GM23338 (cell line): ENCODE measurements around the gene KRT17. TPM values are rescaled to one million over a fixed set of nuclear protein-coding genes. Genes with fewer than 3 reads are reported as not detected.

Experiments
- ATAC-seq: fragments of 200-7000 bp; cut with Tn5 transposase; 3 replicates; pipeline ENCODE4 v1.9.1; 2020
- DNase-seq: peaks from one replicate; pipeline ENCODE4 v3.0.0-alpha.2; 2015; ENCODE audit warnings: low spot score
- H2AFZ ChIP-seq: fragments of 200-600 bp; sonication (generic); 2 replicates; pipeline ENCODE4 v1.8.0; 2016; ENCODE audit warnings: antibody characterized with exemption, mild to moderate bottlenecking, moderate library complexity
- H3F3A ChIP-seq: fragments of 200-600 bp; sonication (generic); replicated peaks from 2 replicates; pipeline ENCODE4 v1.8.0; 2017; ENCODE audit warnings: antibody characterized with exemption, mixed run types, low read depth
- H3K27ac ChIP-seq: fragments of 200-600 bp; sonication (generic); 2 replicates; pipeline ENCODE4 v1.6.1; 2016; ENCODE audit warnings: low read depth
- H3K27me3 ChIP-seq: fragments of 200-600 bp; sonication (generic); 2 replicates; pipeline ENCODE4 v1.8.0; 2016; ENCODE audit warnings: mild to moderate bottlenecking, mixed run types, moderate library complexity; ENCODE audit not compliant: insufficient read depth
- H3K36me3 ChIP-seq: fragments of 200-600 bp; sonication (generic); 2 replicates; pipeline ENCODE4 v1.8.0; 2016; ENCODE audit warnings: mild to moderate bottlenecking; ENCODE audit not compliant: insufficient read depth
- H3K4me1 ChIP-seq: fragments of 200-600 bp; sonication (generic); 2 replicates; pipeline ENCODE4 v1.8.0; 2016; ENCODE audit warnings: mild to moderate bottlenecking, moderate library complexity; ENCODE audit not compliant: insufficient read depth
- H3K4me2 ChIP-seq: fragments of 200-600 bp; sonication (generic); 2 replicates; pipeline ENCODE4 v1.7.1; 2017; ENCODE audit warnings: mixed run types
- H3K4me3 ChIP-seq: fragments of 200-600 bp; sonication (generic); 2 replicates; pipeline ENCODE4 v1.6.1; 2016; ENCODE audit warnings: mixed run types
- H3K79me2 ChIP-seq: fragments of 200-600 bp; sonication (generic); replicated peaks from 2 replicates; pipeline ENCODE4 v1.8.0; 2017; ENCODE audit warnings: mild to moderate bottlenecking; ENCODE audit not compliant: insufficient read depth
- H3K9me2 ChIP-seq: fragments of 200-600 bp; sonication (generic); 2 replicates; pipeline ENCODE4 v1.8.0; 2017; ENCODE audit not compliant: insufficient read depth
- H4K20me1 ChIP-seq: fragments of 200-600 bp; sonication (generic); replicated peaks from 2 replicates; pipeline ENCODE4 v1.8.0; 2017; ENCODE audit warnings: mild to moderate bottlenecking; ENCODE audit not compliant: insufficient read depth
- H3K27ac Mint-ChIP-seq: 2 replicates; pipeline ENCODE4 v1.8.0; 2020; ENCODE audit warnings: inconsistent platforms, mild to moderate bottlenecking, moderate library complexity, mixed read lengths
- H3K27me3 Mint-ChIP-seq: 3 replicates; pipeline ENCODE4 v1.8.0; 2022; ENCODE audit warnings: low read depth, mild to moderate bottlenecking, moderate library complexity, mixed read lengths, inconsistent platforms; ENCODE audit not compliant: insufficient read depth, poor library complexity
- H3K36me3 Mint-ChIP-seq: 3 replicates; pipeline ENCODE4 v1.8.0; 2021; ENCODE audit warnings: low read depth, mild to moderate bottlenecking, inconsistent platforms, moderate library complexity, mixed read lengths
- H3K4me1 Mint-ChIP-seq: 3 replicates; pipeline ENCODE4 v1.8.0; 2020; ENCODE audit warnings: mild to moderate bottlenecking, inconsistent platforms, mixed read lengths
- H3K4me3 Mint-ChIP-seq: 3 replicates; pipeline ENCODE4 v1.8.0; 2021; ENCODE audit warnings: moderate library complexity, mild to moderate bottlenecking, inconsistent platforms, mixed read lengths
- H3K9me3 Mint-ChIP-seq: 3 replicates; pipeline ENCODE4 v1.8.0; 2020; ENCODE audit warnings: moderate library complexity, mild to moderate bottlenecking, inconsistent platforms, mixed read lengths
- CREB1 ChIP-seq: fragments of 250-450 bp; sonication (Bioruptor Pico); IDR thresholded peaks from 2 replicates; pipeline ENCODE4 v1.5.0; 2020; ENCODE audit warnings: low read depth, mild to moderate bottlenecking, moderate library complexity
- EZH2 ChIP-seq: fragments of 200-600 bp; sonication (generic); IDR thresholded peaks from one replicate; pipeline ENCODE4 v1.8.0; 2017; ENCODE audit warnings: antibody characterized with exemption, mild to moderate bottlenecking, low read depth; ENCODE audit not compliant: unreplicated experiment
- EZH2phosphoT487 ChIP-seq: fragments of 200-600 bp; sonication (generic); IDR thresholded peaks from one replicate; pipeline ENCODE4 v1.8.1; 2018; ENCODE audit warnings: antibody characterized with exemption; ENCODE audit not compliant: unreplicated experiment
- JUNB ChIP-seq: IDR thresholded peaks from one replicate; pipeline ENCODE4 v1.6.1; 2016; ENCODE audit warnings: antibody characterized with exemption; ENCODE audit not compliant: unreplicated experiment
- NANOG ChIP-seq: IDR thresholded peaks from 2 replicates; pipeline ENCODE4 v1.6.1; 2016; ENCODE audit warnings: antibody characterized with exemption, borderline replicate concordance
- POLR2AphosphoS5 ChIP-seq: IDR thresholded peaks from 2 replicates; pipeline ENCODE4 v1.6.1; 2016; ENCODE audit warnings: antibody characterized with exemption, low read depth
- STAT1 ChIP-seq: IDR thresholded peaks from one replicate; pipeline ENCODE4 v1.6.1; 2016; ENCODE audit warnings: antibody characterized with exemption; ENCODE audit not compliant: unreplicated experiment
- ZNF114 ChIP-seq: fragments of 250-450 bp; sonication (Bioruptor Pico); IDR thresholded peaks from 2 replicates; pipeline ENCODE4 v1.5.0; 2020; ENCODE audit warnings: mild to moderate bottlenecking, moderate library complexity
- polyA plus RNA-seq: library from polyadenylated mRNA; unstranded; fragments of >200 nt; fragmentation: Nextera tagmentation; extraction: Ambion mirVana; gene quantifications from 2 replicates; pipeline ENCODE4 v1.2.1, GENCODE V29; 2016
- total RNA-seq: library from RNA; depleted of rRNA; stranded (reverse); fragments of >200 nt; shearing (Covaris generic); gene quantifications from 2 replicates; pipeline ENCODE4 v1.2.3, GENCODE V29; 2014
- TF ChIP-seq, protein P1 (sequence below): fragments of 250-450 bp; sonication (Bioruptor Pico); IDR thresholded peaks from 2 replicates; pipeline ENCODE4 v1.5.0; 2020; ENCODE audit warnings: mild to moderate bottlenecking, moderate library complexity
- TF ChIP-seq, protein P2 (sequence below), 2 experiments: fragments of 200-600 bp in 1 of 2; sonication (generic) in 1 of 2; conservative IDR thresholded peaks; 2 replicates each; pipeline versions ENCODE4 v1.5.1 to v1.6.1; 2016 to 2017; ENCODE audit warnings: antibody characterized with exemption in 2 of 2, low read depth in 2 of 2, mild to moderate bottlenecking in 2 of 2, moderate library complexity in 1 of 2
- TF ChIP-seq, protein P3 (sequence below): IDR thresholded peaks from one replicate; pipeline ENCODE4 v1.6.1; 2018; ENCODE audit warnings: antibody characterized with exemption; ENCODE audit not compliant: unreplicated experiment

Gene KRT17
- total and polyA plus RNA-seq, 2 experiments from 2014 or later, result 0.63 to 1.8 TPM

DNA sequence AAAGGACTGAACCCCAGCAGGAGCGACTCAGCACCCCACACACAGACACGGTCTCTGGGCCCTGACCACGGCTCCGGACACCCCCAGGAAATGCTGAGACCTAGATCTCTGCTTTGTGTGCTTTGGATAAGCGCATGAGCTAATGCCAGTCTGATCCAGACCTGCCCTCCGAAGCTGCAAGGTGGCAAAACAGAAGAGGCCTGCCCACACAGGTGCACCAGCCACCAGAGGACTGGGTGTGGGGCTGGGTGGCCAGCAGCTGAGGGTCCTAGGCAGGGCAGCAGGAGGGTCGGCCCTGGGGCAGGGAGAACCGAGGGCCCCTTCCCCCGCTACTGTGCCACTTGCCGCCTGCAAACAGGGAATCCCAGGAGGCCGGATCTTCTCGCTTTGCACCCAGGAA is 33.6 kb upstream of the KRT17 start:
- Histone ChIP-seq H3K9me2 (no peaks in the 10 kb centered on the region), H3K27ac (no peak overlapping the region), H3K4me2 (no peak overlapping the region), H3K27me3 (no peaks in the 10 kb centered on the region), H3K4me3 (no peak overlapping the region), H2AFZ (0 out of 2 replicates have a peak overlapping the region, but pooled peaks have one; percentile 10), H3F3A (no peaks in the 10 kb centered on the region), H3K79me2 (no peaks in the 10 kb centered on the region), H4K20me1 (no peaks in the 10 kb centered on the region), H3K36me3 (no peaks in the 10 kb centered on the region), H3K4me1 (peaks cover 5% of the 10 kb centered on the region)
- ATAC-seq (no peak), DNase-seq (no peak)
- Mint-ChIP-seq H3K4me1 (peaks cover 20% of the 10 kb centered on the region), H3K4me3 (no peak overlapping the region), H3K36me3 (no peaks in the 10 kb centered on the region), H3K9me3 (no peaks in the 10 kb centered on the region), H3K27me3 (peaks cover 9% of the 10 kb centered on the region), H3K27ac (no peak overlapping the region)
- TF ChIP-seq POLR2AphosphoS5, result no peak
- TF ChIP-seq, protein P1, sequence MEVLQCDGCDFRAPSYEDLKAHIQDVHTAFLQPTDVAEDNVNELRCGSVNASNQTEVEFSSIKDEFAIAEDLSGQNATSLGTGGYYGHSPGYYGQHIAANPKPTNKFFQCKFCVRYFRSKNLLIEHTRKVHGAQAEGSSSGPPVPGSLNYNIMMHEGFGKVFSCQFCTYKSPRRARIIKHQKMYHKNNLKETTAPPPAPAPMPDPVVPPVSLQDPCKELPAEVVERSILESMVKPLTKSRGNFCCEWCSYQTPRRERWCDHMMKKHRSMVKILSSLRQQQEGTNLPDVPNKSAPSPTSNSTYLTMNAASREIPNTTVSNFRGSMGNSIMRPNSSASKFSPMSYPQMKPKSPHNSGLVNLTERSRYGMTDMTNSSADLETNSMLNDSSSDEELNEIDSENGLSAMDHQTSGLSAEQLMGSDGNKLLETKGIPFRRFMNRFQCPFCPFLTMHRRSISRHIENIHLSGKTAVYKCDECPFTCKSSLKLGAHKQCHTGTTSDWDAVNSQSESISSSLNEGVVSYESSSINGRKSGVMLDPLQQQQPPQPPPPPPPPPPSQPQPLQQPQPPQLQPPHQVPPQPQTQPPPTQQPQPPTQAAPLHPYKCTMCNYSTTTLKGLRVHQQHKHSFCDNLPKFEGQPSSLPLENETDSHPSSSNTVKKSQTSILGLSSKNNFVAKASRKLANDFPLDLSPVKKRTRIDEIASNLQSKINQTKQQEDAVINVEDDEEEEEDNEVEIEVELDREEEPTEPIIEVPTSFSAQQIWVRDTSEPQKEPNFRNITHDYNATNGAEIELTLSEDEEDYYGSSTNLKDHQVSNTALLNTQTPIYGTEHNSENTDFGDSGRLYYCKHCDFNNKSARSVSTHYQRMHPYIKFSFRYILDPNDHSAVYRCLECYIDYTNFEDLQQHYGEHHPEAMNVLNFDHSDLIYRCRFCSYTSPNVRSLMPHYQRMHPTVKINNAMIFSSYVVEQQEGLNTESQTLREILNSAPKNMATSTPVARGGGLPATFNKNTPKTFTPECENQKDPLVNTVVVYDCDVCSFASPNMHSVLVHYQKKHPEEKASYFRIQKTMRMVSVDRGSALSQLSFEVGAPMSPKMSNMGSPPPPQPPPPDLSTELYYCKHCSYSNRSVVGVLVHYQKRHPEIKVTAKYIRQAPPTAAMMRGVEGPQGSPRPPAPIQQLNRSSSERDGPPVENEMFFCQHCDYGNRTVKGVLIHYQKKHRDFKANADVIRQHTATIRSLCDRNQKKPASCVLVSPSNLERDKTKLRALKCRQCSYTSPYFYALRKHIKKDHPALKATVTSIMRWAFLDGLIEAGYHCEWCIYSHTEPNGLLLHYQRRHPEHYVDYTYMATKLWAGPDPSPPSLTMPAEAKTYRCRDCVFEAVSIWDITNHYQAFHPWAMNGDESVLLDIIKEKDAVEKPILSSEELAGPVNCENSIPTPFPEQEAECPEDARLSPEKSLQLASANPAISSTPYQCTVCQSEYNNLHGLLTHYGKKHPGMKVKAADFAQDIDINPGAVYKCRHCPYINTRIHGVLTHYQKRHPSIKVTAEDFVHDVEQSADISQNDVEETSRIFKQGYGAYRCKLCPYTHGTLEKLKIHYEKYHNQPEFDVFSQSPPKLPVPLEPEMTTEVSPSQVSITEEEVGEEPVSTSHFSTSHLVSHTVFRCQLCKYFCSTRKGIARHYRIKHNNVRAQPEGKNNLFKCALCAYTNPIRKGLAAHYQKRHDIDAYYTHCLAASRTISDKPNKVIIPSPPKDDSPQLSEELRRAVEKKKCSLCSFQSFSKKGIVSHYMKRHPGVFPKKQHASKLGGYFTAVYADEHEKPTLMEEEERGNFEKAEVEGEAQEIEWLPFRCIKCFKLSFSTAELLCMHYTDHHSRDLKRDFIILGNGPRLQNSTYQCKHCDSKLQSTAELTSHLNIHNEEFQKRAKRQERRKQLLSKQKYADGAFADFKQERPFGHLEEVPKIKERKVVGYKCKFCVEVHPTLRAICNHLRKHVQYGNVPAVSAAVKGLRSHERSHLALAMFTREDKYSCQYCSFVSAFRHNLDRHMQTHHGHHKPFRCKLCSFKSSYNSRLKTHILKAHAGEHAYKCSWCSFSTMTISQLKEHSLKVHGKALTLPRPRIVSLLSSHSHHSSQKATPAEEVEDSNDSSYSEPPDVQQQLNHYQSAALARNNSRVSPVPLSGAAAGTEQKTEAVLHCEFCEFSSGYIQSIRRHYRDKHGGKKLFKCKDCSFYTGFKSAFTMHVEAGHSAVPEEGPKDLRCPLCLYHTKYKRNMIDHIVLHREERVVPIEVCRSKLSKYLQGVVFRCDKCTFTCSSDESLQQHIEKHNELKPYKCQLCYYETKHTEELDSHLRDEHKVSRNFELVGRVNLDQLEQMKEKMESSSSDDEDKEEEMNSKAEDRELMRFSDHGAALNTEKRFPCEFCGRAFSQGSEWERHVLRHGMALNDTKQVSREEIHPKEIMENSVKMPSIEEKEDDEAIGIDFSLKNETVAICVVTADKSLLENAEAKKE, result no peak
- no peak for TF ChIP-seq CREB1 (CRISPR knock-in tag)
- TF ChIP-seq STAT1, result no peak
- no peak for TF ChIP-seq NANOG
- TF ChIP-seq, protein P2, sequence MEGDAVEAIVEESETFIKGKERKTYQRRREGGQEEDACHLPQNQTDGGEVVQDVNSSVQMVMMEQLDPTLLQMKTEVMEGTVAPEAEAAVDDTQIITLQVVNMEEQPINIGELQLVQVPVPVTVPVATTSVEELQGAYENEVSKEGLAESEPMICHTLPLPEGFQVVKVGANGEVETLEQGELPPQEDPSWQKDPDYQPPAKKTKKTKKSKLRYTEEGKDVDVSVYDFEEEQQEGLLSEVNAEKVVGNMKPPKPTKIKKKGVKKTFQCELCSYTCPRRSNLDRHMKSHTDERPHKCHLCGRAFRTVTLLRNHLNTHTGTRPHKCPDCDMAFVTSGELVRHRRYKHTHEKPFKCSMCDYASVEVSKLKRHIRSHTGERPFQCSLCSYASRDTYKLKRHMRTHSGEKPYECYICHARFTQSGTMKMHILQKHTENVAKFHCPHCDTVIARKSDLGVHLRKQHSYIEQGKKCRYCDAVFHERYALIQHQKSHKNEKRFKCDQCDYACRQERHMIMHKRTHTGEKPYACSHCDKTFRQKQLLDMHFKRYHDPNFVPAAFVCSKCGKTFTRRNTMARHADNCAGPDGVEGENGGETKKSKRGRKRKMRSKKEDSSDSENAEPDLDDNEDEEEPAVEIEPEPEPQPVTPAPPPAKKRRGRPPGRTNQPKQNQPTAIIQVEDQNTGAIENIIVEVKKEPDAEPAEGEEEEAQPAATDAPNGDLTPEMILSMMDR (conservative IDR thresholded peaks at IDR 0.05; ENCODE audit: low read depth in 2 of 2), result no peak
- TF ChIP-seq, protein P3, sequence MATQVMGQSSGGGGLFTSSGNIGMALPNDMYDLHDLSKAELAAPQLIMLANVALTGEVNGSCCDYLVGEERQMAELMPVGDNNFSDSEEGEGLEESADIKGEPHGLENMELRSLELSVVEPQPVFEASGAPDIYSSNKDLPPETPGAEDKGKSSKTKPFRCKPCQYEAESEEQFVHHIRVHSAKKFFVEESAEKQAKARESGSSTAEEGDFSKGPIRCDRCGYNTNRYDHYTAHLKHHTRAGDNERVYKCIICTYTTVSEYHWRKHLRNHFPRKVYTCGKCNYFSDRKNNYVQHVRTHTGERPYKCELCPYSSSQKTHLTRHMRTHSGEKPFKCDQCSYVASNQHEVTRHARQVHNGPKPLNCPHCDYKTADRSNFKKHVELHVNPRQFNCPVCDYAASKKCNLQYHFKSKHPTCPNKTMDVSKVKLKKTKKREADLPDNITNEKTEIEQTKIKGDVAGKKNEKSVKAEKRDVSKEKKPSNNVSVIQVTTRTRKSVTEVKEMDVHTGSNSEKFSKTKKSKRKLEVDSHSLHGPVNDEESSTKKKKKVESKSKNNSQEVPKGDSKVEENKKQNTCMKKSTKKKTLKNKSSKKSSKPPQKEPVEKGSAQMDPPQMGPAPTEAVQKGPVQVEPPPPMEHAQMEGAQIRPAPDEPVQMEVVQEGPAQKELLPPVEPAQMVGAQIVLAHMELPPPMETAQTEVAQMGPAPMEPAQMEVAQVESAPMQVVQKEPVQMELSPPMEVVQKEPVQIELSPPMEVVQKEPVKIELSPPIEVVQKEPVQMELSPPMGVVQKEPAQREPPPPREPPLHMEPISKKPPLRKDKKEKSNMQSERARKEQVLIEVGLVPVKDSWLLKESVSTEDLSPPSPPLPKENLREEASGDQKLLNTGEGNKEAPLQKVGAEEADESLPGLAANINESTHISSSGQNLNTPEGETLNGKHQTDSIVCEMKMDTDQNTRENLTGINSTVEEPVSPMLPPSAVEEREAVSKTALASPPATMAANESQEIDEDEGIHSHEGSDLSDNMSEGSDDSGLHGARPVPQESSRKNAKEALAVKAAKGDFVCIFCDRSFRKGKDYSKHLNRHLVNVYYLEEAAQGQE, result no peak
- TF ChIP-seq ZNF114 (CRISPR knock-in tag), result no peak
- no peak for TF ChIP-seq JUNB
- TF ChIP-seq EZH2phosphoT487, result no peak
- no peak for TF ChIP-seq EZH2
